Trophoblast cell (in vitro differentiated cells and primary cell): ENCODE measurements around the gene TCF20.

Source experiments
- DNase-seq, 2 donors: peaks; one replicate each; pipeline ENCODE4 v3.0.0-alpha.2; 2016
- H2AFZ ChIP-seq: 2 replicates; pipeline ENCODE4 v1.6.1; 2013; ENCODE audit warnings: low read length, moderate library complexity, mild to moderate bottlenecking; ENCODE audit not compliant: insufficient read depth, poor library complexity
- H2AK5ac ChIP-seq: 2 replicates; pipeline ENCODE4 v1.6.1; 2013; ENCODE audit warnings: mild to moderate bottlenecking, low read length
- H2BK120ac ChIP-seq: 2 replicates; pipeline ENCODE4 v1.6.1; 2013; ENCODE audit warnings: low read length, mild to moderate bottlenecking, moderate library complexity; ENCODE audit not compliant: insufficient read depth, poor library complexity
- H2BK12ac ChIP-seq: 2 replicates; pipeline ENCODE4 v1.6.1; 2013; ENCODE audit warnings: mild to moderate bottlenecking, low read length, moderate library complexity
- H2BK5ac ChIP-seq: 2 replicates; pipeline ENCODE4 v1.6.1; 2013; ENCODE audit warnings: low read length, low read depth, moderate library complexity, mild to moderate bottlenecking; ENCODE audit not compliant: poor library complexity
- H3K14ac ChIP-seq: 2 replicates; pipeline ENCODE4 v1.6.1; 2013; ENCODE audit warnings: mild to moderate bottlenecking, low read length
- H3K18ac ChIP-seq: 2 replicates; pipeline ENCODE4 v1.6.1; 2013; ENCODE audit warnings: mild to moderate bottlenecking, low read length
- H3K23ac ChIP-seq: 2 replicates; pipeline ENCODE4 v1.6.1; 2013; ENCODE audit warnings: low read length
- H3K27ac ChIP-seq: 2 replicates; pipeline ENCODE4 v1.5.1; 2013; ENCODE audit warnings: low read depth, mild to moderate bottlenecking, inconsistent platforms, low read length, moderate library complexity
- H3K27me3 ChIP-seq: 2 replicates; pipeline ENCODE4 v1.6.1; 2013; ENCODE audit warnings: inconsistent platforms, mild to moderate bottlenecking, low read length, moderate library complexity; ENCODE audit not compliant: insufficient read depth
- H3K36me3 ChIP-seq, 2 experiments: 1 replicate in 1 of 2; 2 replicates in 1 of 2; pipeline ENCODE4 v1.6.1; 2013; ENCODE audit warnings: low read length in 2 of 2, mild to moderate bottlenecking in 2 of 2, moderate library complexity in 1 of 2; ENCODE audit not compliant: insufficient read depth in 2 of 2, control insufficient read depth in 1 of 2
- H3K4ac ChIP-seq: 2 replicates; pipeline ENCODE4 v1.6.1; 2013; ENCODE audit warnings: low read depth, mild to moderate bottlenecking, low read length, moderate library complexity
- H3K4me1 ChIP-seq, 2 experiments: 1 replicate in 1 of 2; 2 replicates in 1 of 2; pipeline ENCODE4 v1.6.1; 2013; ENCODE audit warnings: low read length in 2 of 2, mild to moderate bottlenecking in 2 of 2, moderate library complexity in 1 of 2; ENCODE audit not compliant: insufficient read depth in 2 of 2, control insufficient read depth in 1 of 2
- H3K4me2 ChIP-seq: 2 replicates; pipeline ENCODE4 v1.6.1; 2013; ENCODE audit warnings: inconsistent platforms, mild to moderate bottlenecking, low read length, moderate library complexity
- H3K4me3 ChIP-seq: 2 replicates; pipeline ENCODE4 v1.5.1; 2013; ENCODE audit warnings: mild to moderate bottlenecking, low read depth, low read length, inconsistent platforms
- H3K79me1 ChIP-seq: one replicate; pipeline ENCODE4 v1.6.1; 2013; ENCODE audit warnings: low read length
- H3K79me2 ChIP-seq: 2 replicates; pipeline ENCODE4 v1.6.1; 2013; ENCODE audit warnings: low read length, mild to moderate bottlenecking; ENCODE audit not compliant: control insufficient read depth, insufficient read depth, poor library complexity
- H3K9ac ChIP-seq: 2 replicates; pipeline ENCODE4 v1.6.1; 2013; ENCODE audit warnings: mild to moderate bottlenecking, low read length
- H3K9me3 ChIP-seq: 2 replicates; pipeline ENCODE4 v1.6.1; 2013; ENCODE audit warnings: low read depth, mild to moderate bottlenecking, control low read depth, inconsistent platforms, low read length; ENCODE audit not compliant: insufficient read depth
- H4K12ac ChIP-seq: 2 replicates; pipeline ENCODE4 v1.6.1; 2013; ENCODE audit warnings: low read depth, mild to moderate bottlenecking, low read length, moderate library complexity
- H4K8ac ChIP-seq: 2 replicates; pipeline ENCODE4 v1.6.1; 2013; ENCODE audit warnings: low read depth, mild to moderate bottlenecking, low read length, moderate library complexity
- H4K91ac ChIP-seq: one replicate; pipeline ENCODE4 v1.6.1; 2013; ENCODE audit warnings: low read depth, mild to moderate bottlenecking, low read length, moderate library complexity
- WGBS: extraction: QIAGEN DNeasy Blood & Tissue Kit; methylation state at CpG from one replicate; pipeline ENCODE4 v1.1.7; 2013; ENCODE audit warnings: missing lambda C conversion rate; ENCODE audit not compliant: insufficient read length, insufficient coverage; ENCODE audit errors: extremely low coverage; 5-methylcytosine and 5-hydroxymethylcytosine counted together

TCF20 gene

DNA sequence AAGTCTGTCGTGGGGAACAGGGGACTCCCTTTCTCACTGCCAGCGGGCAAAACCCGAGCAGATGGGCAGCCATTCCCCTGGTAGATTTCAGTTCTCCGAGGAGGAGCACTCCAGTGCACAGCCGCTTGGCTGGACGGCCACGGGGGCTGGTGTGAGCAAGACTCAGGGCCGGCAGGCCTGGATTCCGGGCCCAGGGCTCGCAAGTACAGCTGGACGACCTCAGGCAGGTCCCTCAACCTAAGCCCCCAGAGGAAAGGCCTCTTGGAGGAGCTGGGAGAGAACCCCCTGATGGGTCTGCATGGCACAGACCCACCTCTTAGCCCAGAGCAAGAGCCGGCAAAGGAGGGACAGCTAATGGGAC lies 31.3 kb upstream of the TCF20 start:
- H4K91ac ChIP-seq: no peak overlapping the region
- no peaks in the 10 kb centered on the region for H3K79me2 ChIP-seq
- no peak overlapping the region for H3K4ac ChIP-seq
- H3K23ac ChIP-seq: no peak overlapping the region
- H3K4me1 ChIP-seq: peaks cover 19 to 35% of the 10 kb centered on the region in 2 experiments
- H3K18ac ChIP-seq: no peak overlapping the region
- whole genome bisulfite sequencing: no CpG with 5 or more reads among the region's 12 CpGs
- no peak overlapping the region for H2BK5ac ChIP-seq
- H3K27ac ChIP-seq: no peak overlapping the region
- DNase-seq: no peak
- H2AFZ ChIP-seq: no peak overlapping the region
- no peaks in the 10 kb centered on the region for H3K9me3 ChIP-seq
- no peak overlapping the region for H2AK5ac ChIP-seq
- H3K14ac ChIP-seq: no peak overlapping the region
- no peaks in the 10 kb centered on the region for H3K27me3 ChIP-seq
- H3K36me3 ChIP-seq: no peaks in the 10 kb centered on the region
- no peak overlapping the region for H4K12ac ChIP-seq
- no peak overlapping the region for H4K8ac ChIP-seq
- no peak overlapping the region for H2BK12ac ChIP-seq
- H3K9ac ChIP-seq: no peak overlapping the region
- no peaks in the 10 kb centered on the region for H3K79me1 ChIP-seq
- no peak overlapping the region for H3K4me3 ChIP-seq
- no peak overlapping the region for H2BK120ac ChIP-seq
- no peak overlapping the region for H3K4me2 ChIP-seq

DNA sequence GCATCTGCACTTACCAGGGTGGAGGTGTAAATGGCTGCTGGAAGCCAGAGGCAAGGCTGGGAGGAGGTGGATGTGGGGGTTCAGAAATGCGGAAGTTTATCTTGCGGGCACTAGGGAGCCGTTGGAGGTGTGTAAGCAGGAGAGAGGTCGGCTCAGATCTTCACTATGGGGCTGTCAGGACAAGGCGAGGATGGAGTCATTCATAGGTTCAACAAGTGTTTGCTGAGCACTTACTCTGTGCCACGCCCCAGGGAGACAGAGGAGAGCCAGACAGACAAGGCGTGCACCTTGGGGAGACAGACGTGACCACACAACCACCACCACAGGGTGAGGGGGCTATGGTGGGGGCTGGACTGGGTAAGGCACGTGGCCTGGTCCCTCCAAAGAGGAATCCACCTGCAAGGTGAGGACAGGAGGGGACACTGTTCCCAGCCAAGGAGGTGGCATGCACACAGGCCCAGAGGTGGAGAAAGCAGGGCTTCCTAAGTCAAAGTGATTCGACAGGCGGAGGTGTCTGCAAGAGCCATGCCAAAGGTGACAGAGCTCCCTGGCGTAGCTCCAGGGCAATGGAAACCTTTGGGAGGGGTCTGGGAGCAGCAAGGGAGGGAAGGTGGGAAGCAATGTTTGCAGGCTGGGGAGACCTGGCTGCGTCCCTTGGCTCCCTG lies 30.8 kb upstream of the TCF20 start:
- Histone ChIP-seq H2BK12ac (no peak overlapping the region), H3K36me3 (no peaks in the 10 kb centered on the region), H3K27me3 (no peaks in the 10 kb centered on the region), H2AK5ac (no peak overlapping the region), H4K91ac (no peak overlapping the region), H4K8ac (no peak overlapping the region), H3K4me1 (peaks cover 19 to 35% of the 10 kb centered on the region in 2 experiments), H2BK120ac (no peak overlapping the region), H4K12ac (no peak overlapping the region), H3K14ac (no peak overlapping the region), H3K4me3 (peak overlapping the region; percentile 7), H3K79me1 (no peaks in the 10 kb centered on the region), H3K9ac (no peak overlapping the region), H3K4ac (no peak overlapping the region), H3K27ac (no peak overlapping the region), H3K18ac (no peak overlapping the region), H2BK5ac (no peak overlapping the region), H3K9me3 (no peaks in the 10 kb centered on the region), H3K23ac (no peak overlapping the region), H2AFZ (no peak overlapping the region), H3K79me2 (no peaks in the 10 kb centered on the region), H3K4me2 (no peak overlapping the region)
- WGBS: no CpG with 5 or more reads among the region's 13 CpGs
- DNase-seq: no peak

DNA sequence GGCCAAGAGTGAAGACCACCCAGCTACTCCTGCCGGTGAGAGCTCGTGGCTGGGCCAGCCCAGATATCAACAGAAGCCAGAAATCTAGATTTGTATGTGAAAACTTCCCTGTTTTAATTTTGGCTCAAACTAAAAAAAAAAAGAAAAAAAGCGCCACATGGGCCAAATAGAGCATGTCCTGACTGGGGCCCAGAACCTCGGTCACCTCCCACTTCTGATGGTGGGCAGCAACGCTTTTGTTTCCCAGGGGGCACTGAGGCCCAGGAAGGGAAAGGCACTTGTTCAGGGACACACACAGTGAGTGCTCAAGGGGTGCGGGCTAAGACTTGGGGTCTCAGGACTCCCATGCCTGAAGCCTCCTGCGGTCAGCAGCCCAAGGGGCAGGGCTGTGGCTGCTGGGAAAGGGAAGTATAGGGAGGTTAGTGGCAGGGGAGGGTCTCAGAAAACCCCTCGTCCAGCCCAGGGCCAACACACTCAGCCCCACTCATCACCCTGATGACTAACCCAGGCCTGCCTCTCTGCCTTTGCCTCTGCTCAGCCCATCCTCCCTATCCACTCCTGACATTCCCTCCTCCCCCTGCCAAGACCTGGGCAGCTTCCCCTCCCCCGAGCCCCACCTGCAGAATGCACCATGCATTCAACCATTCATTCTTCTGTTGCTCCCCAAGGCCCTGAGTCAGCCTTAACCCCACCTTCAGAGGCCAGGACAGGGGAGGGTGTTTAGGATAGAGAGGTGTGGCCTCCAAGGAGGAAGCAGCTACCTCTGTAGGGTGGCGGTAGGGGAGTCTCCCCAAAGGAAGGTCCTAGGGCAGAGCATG lies 30.0 kb upstream of the TCF20 start:
- Histone ChIP-seq H3K14ac (no peak overlapping the region), H3K18ac (no peak overlapping the region), H3K4me1 (peaks cover 19 to 35% of the 10 kb centered on the region in 2 experiments), H3K23ac (no peak overlapping the region), H3K36me3 (no peaks in the 10 kb centered on the region), H3K79me2 (no peaks in the 10 kb centered on the region), H3K27me3 (no peaks in the 10 kb centered on the region), H2AK5ac (no peak overlapping the region), H3K4me2 (peak overlapping the region; percentile 31), H4K91ac (no peak overlapping the region), H2AFZ (no peak overlapping the region), H2BK5ac (no peak overlapping the region), H3K9me3 (no peaks in the 10 kb centered on the region), H4K8ac (no peak overlapping the region), H3K4ac (no peak overlapping the region), H2BK120ac (no peak overlapping the region), H2BK12ac (no peak overlapping the region), H3K9ac (no peak overlapping the region), H3K27ac (no peak overlapping the region), H3K79me1 (no peaks in the 10 kb centered on the region), H3K4me3 (no peak overlapping the region), H4K12ac (no peak overlapping the region)
- no CpG with 5 or more reads among the region's 10 CpGs for WGBS
- DNase-seq: no peak

GRCh38 chr22:42299586-42300258 lies 29.3 kb upstream of the TCF20 start:
- no peak for DNase-seq
- Histone ChIP-seq H2AK5ac (no peak overlapping the region), H2BK12ac (no peak overlapping the region), H3K4me2 (peak overlapping the region; percentile 31), H3K79me2 (no peaks in the 10 kb centered on the region), H2AFZ (no peak overlapping the region), H3K9ac (no peak overlapping the region), H3K4me1 (peaks cover 19 to 35% of the 10 kb centered on the region in 2 experiments), H3K18ac (no peak overlapping the region), H4K8ac (no peak overlapping the region), H2BK5ac (no peak overlapping the region), H3K36me3 (no peaks in the 10 kb centered on the region), H3K23ac (no peak overlapping the region), H3K9me3 (no peaks in the 10 kb centered on the region), H4K12ac (no peak overlapping the region), H4K91ac (no peak overlapping the region), H3K27ac (no peak overlapping the region), H3K4ac (no peak overlapping the region), H3K27me3 (no peaks in the 10 kb centered on the region), H2BK120ac (no peak overlapping the region), H3K4me3 (no peak overlapping the region), H3K79me1 (no peaks in the 10 kb centered on the region), H3K14ac (no peak overlapping the region)
- no CpG with 5 or more reads among the region's 19 CpGs for WGBS
